Breast epithelium (tissue), 3 donors: ENCODE results near the gene SLC28A1.

Experiments used
- POLR2A ChIP-seq: fragments of 450-650 bp; IDR thresholded peaks from one replicate; pipeline ENCODE4 v1.6.1; 2016; ENCODE audit warnings: antibody characterized with exemption, mild to moderate bottlenecking, moderate library complexity
- POLR2AphosphoS5 ChIP-seq, 3 donors: sonication (generic); formaldehyde crosslinking; IDR thresholded peaks; one replicate each; pipeline ENCODE4 v1.6.1; 2017; ENCODE audit warnings: antibody characterized with exemption in 3 of 3
- TF ChIP-seq, protein P1 (sequence below), 3 donors: fragments of 450-650 bp; IDR thresholded peaks; one replicate each; pipeline ENCODE4 v1.5.1; 2016 to 2017; ENCODE audit warnings: antibody characterized with exemption in 3 of 3, mild to moderate bottlenecking in 3 of 3, moderate library complexity in 3 of 3

DNA sequence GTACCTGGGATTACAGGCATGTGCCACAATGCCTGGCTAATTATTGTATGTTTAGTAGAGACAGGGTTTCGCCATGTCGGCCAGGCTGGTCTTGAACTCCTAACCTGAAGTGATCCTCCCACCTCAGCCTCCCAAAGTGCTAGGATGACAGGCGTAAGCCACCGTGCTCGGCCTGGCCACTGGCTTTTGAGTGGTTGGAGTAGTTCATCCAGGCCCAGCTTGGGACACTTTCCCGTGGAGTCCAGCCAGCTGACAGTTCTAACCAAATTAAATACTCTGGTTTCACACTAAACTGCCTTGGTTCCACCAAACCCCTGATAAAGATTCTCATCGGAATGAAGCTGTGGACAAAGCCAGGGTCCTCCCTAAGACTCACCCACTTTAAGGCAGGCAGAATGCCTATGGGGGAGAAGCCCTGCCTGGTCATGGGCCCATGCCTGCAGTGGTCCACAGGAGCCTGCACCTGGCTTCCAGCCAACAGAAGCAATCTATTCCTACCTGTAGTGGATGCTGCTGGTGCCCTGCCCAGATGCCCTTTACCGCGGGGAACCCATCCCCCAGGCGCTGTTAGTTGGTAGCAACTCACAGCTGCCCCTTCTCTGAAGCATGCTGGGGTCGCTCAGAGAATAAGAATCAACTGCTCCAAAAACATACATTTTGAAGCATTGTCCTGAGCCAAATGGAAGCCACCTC lies 5.2 kb upstream of the SLC28A1 start:
- TF ChIP-seq, protein P1, sequence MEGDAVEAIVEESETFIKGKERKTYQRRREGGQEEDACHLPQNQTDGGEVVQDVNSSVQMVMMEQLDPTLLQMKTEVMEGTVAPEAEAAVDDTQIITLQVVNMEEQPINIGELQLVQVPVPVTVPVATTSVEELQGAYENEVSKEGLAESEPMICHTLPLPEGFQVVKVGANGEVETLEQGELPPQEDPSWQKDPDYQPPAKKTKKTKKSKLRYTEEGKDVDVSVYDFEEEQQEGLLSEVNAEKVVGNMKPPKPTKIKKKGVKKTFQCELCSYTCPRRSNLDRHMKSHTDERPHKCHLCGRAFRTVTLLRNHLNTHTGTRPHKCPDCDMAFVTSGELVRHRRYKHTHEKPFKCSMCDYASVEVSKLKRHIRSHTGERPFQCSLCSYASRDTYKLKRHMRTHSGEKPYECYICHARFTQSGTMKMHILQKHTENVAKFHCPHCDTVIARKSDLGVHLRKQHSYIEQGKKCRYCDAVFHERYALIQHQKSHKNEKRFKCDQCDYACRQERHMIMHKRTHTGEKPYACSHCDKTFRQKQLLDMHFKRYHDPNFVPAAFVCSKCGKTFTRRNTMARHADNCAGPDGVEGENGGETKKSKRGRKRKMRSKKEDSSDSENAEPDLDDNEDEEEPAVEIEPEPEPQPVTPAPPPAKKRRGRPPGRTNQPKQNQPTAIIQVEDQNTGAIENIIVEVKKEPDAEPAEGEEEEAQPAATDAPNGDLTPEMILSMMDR (IDR thresholded peaks at IDR 0.05), result no peak
- TF ChIP-seq POLR2AphosphoS5 (IDR thresholded peaks at IDR 0.05) (no peak), POLR2A (no peak)
